ENCODE measurements around the gene IL1RAPL2.

The IL1RAPL2 gene

GRCh38 chrX:105219454-105220401 is 653.7 kb downstream of the IL1RAPL2 start:
- no peak for TF ChIP-seq CTCF (IDR thresholded peaks at IDR 0.05; ENCODE audit: insufficient read depth, low read length, poor library complexity, severe bottlenecking)
- Histone ChIP-seq H3K36me3 (ENCODE audit: control insufficient read depth, insufficient read depth, low read length) (no peaks in the 10 kb centered on the region), H3K27me3 (replicated peaks; ENCODE audit: control insufficient read depth, insufficient read depth, low read length) (no peaks in the 10 kb centered on the region; the same call in 1 of the 2 replicates), H3K4me3 (replicated peaks; ENCODE audit: low read depth, low read length) (no peak overlapping the region)
- peak; percentile 1 for DNase-seq (ENCODE audit: extremely low read depth, insufficient read length)

GRCh38 chrX:105220636-105221035 is 654.6 kb downstream of the IL1RAPL2 start, which contains the start of gene TEX13A:
Gene TEX13A, minus strand, starts transcription at chrX:105220694. Its CDS starts 297 bp downstream, at chrX:105220397.
- Histone ChIP-seq H3K36me3 (ENCODE audit: control insufficient read depth, insufficient read depth, low read length) (no peaks in the 10 kb centered on the region), H3K4me3 (replicated peaks; ENCODE audit: low read depth, low read length) (no peak within 1 kb of the TSS), H3K27me3 (replicated peaks; ENCODE audit: control insufficient read depth, insufficient read depth, low read length) (no peaks in the 10 kb centered on the region; the same call in 1 of the 2 replicates)
- no peak for DNase-seq (ENCODE audit: extremely low read depth, insufficient read length)
- no peak for TF ChIP-seq CTCF (IDR thresholded peaks at IDR 0.05; ENCODE audit: insufficient read depth, low read length, poor library complexity, severe bottlenecking)

DNA sequence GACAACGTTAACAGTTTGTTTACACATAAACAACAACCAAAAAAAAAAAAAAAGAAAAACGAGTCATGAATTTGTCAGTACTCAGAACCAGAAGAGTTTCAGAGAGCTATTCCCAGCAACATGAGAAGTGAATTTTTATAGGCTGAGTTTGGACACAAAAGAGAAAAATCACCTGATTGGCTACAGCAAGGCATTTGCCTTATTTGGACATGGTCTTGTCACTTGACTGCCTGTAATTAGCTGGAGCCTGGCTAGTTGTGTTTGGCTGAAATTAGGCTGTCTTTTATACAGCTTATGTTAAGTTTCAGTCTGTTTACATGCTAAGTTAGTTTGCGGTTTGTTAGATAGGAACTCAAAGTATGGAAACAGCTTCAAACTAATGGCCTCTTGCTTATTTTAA is 655.4 kb downstream of the IL1RAPL2 start:
- no peak for DNase-seq (ENCODE audit: extremely low read depth, insufficient read length)
- Histone ChIP-seq H3K4me3 (replicated peaks; ENCODE audit: low read depth, low read length) (no peak overlapping the region), H3K27me3 (replicated peaks; ENCODE audit: control insufficient read depth, insufficient read depth, low read length) (no peaks in the 10 kb centered on the region; the same call in 1 of the 2 replicates), H3K36me3 (ENCODE audit: control insufficient read depth, insufficient read depth, low read length) (no peaks in the 10 kb centered on the region)
- TF ChIP-seq CTCF (IDR thresholded peaks at IDR 0.05; ENCODE audit: insufficient read depth, low read length, poor library complexity, severe bottlenecking), result no peak

- Histone ChIP-seq H3K4me3 (replicated peaks; ENCODE audit: low read depth, low read length) (no peak overlapping the region), H3K36me3 (ENCODE audit: control insufficient read depth, insufficient read depth, low read length) (no peaks in the 10 kb centered on the region), H3K27me3 (replicated peaks; ENCODE audit: control insufficient read depth, insufficient read depth, low read length) (no peaks in the 10 kb centered on the region)
- no peak for TF ChIP-seq CTCF (IDR thresholded peaks at IDR 0.05; ENCODE audit: insufficient read depth, low read length, poor library complexity, severe bottlenecking)
- no peak for DNase-seq (ENCODE audit: extremely low read depth, insufficient read length)
These were observed 660.5 kb downstream of the IL1RAPL2 start for GRCh38 chrX:105226499-105226898.

DNA sequence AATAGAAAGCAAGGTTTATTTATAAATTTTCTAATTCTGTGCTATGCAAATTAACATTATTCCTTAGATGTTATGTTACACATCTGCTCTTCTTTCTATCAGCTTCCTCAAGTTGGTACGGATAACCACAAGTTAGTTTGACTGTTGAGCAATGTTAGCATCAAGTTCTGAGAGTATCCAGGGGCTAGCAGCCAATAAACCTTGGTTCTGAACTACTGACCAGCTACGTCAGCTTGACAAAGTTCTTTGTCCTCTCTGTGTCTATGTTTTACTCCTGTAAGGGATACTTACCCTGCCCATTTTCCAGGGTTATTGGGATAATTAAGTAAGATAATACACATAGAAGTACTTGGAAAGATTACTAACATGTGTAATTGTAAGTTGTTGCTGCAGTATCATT is 662.6 kb downstream of the IL1RAPL2 start:
- no peak overlapping the region for H3K4me3 ChIP-seq (replicated peaks; ENCODE audit: low read depth, low read length)
- no peaks in the 10 kb centered on the region for H3K27me3 ChIP-seq (replicated peaks; ENCODE audit: control insufficient read depth, insufficient read depth, low read length)
- no peak for TF ChIP-seq CTCF (IDR thresholded peaks at IDR 0.05; ENCODE audit: insufficient read depth, low read length, poor library complexity, severe bottlenecking)
- DNase-seq (ENCODE audit: extremely low read depth, insufficient read length), result no peak
- H3K36me3 ChIP-seq (ENCODE audit: control insufficient read depth, insufficient read depth, low read length), result no peaks in the 10 kb centered on the region

Measured in GM06990 (cell line).